Prostate gland (tissue), 2 donors: Measurements from ENCODE around the gene HS3ST3A1. TPM values are rescaled to one million over a fixed set of nuclear protein-coding genes. Genes with fewer than 3 reads are reported as not detected.

ENCODE experiments used
- DNase-seq: peaks from one replicate; pipeline ENCODE4 v3.0.0-alpha.2; 2019; ENCODE audit warnings: low spot score
- H3K27ac ChIP-seq, 2 donors: fragments of 200-600 bp; sonication (generic); 2 replicates each; pipeline ENCODE4 v1.5.1; 2017 to 2019
- H3K27me3 ChIP-seq: fragments of 200-600 bp; sonication (generic); replicated peaks from 2 replicates; pipeline ENCODE4 v1.5.1; 2019; ENCODE audit not compliant: insufficient read depth
- H3K36me3 ChIP-seq, 2 donors: fragments of 200-600 bp; sonication (generic); 1 replicate in 1 of 2; 2 replicates in 1 of 2; pipeline versions ENCODE4 v1.5.1 to v1.8.1; 2017 to 2019
- H3K4me1 ChIP-seq: fragments of 200-600 bp; sonication (generic); replicated peaks from 2 replicates; pipeline ENCODE4 v1.5.1; 2019
- H3K4me3 ChIP-seq, 2 donors: fragments of 200-600 bp; sonication (generic); 2 replicates each; pipeline ENCODE4 v1.5.1; 2017 to 2019
- H3K9me3 ChIP-seq: fragments of 200-600 bp; sonication (generic); 2 replicates; pipeline ENCODE4 v1.5.1; 2017
- CTCF ChIP-seq, 4 experiments: fragments of 200-600 bp in 2 of 4; fragments of 450-650 bp in 2 of 4; sonication (generic) in 2 of 4; IDR thresholded peaks; 1 replicate in 3 of 4; 2 replicates in 1 of 4; pipeline ENCODE4 v1.5.1; 2016 to 2019; ENCODE audit warnings: antibody characterized with exemption in 4 of 4, mild to moderate bottlenecking in 2 of 4, moderate library complexity in 2 of 4
- POLR2A ChIP-seq: fragments of 450-650 bp; IDR thresholded peaks from one replicate; pipeline ENCODE4 v1.6.1; 2016; ENCODE audit warnings: antibody characterized with exemption, mild to moderate bottlenecking
- POLR2AphosphoS5 ChIP-seq: sonication (generic); formaldehyde crosslinking; IDR thresholded peaks from one replicate; pipeline ENCODE4 v1.6.1; 2017; ENCODE audit warnings: antibody characterized with exemption
- WGBS: methylation state at CpG from one replicate; pipeline ENCODE4 v1.1.5; 2018; 5-methylcytosine and 5-hydroxymethylcytosine counted together
- intact Hi-C: fragments of 100-400 bp; cut with DNase I; formaldehyde crosslinking; loops from one replicate; pipeline ENCODE4 v1.14.2; 2022
- total RNA-seq, 2 donors: library from RNA; depleted of rRNA; stranded (reverse); fragments of >200 nt; gene quantifications; one replicate each; pipeline ENCODE4 v1.1.0, GENCODE V29; 2016

The HS3ST3A1 gene
- total RNA-seq, 2 donors from 2014 or later: 3.1 to 14.3 TPM

- Histone ChIP-seq H3K4me1 (no peaks in the 10 kb centered on the region), H3K27me3 (no peaks in the 10 kb centered on the region), H3K27ac (no peak overlapping the region), H3K36me3 (no peaks in the 10 kb centered on the region), H3K9me3 (no peaks in the 10 kb centered on the region), H3K4me3 (no peak overlapping the region)
- intact Hi-C loops: no loop called here
- no peak for TF ChIP-seq POLR2AphosphoS5
- TF ChIP-seq CTCF (IDR thresholded peaks at IDR 0.05): no peak
- TF ChIP-seq POLR2A: no peak
- DNase-seq: no peak
- WGBS: 83% methylated on average over 8 of the region's 8 CpGs
Measured at GRCh38 chr17:13580790-13581189, 20.9 kb downstream of the HS3ST3A1 start.

GRCh38 chr17:13576661-13577526 lies 24.8 kb downstream of the HS3ST3A1 start:
- H3K27me3 ChIP-seq: no peaks in the 10 kb centered on the region
- no peaks in the 10 kb centered on the region for H3K4me1 ChIP-seq
- H3K36me3 ChIP-seq: no peaks in the 10 kb centered on the region
- WGBS: 92% methylated on average over 3 of the region's 3 CpGs
- no peaks in the 10 kb centered on the region for H3K9me3 ChIP-seq
- intact Hi-C loops: no loop called here
- DNase-seq: no peak
- H3K4me3 ChIP-seq: no peak overlapping the region
- TF ChIP-seq POLR2A (no peak), CTCF (IDR thresholded peaks at IDR 0.05) (no peak), POLR2AphosphoS5 (no peak)
- no peak overlapping the region for H3K27ac ChIP-seq

GRCh38 chr17:13575922-13576419 lies 25.8 kb downstream of the HS3ST3A1 start:
- H3K4me1 ChIP-seq: no peaks in the 10 kb centered on the region
- H3K4me3 ChIP-seq: no peak overlapping the region
- no peak for DNase-seq
- H3K36me3 ChIP-seq: no peaks in the 10 kb centered on the region
- no peak for TF ChIP-seq POLR2AphosphoS5
- TF ChIP-seq CTCF (IDR thresholded peaks at IDR 0.05): no peak
- TF ChIP-seq POLR2A: no peak
- H3K9me3 ChIP-seq: no peaks in the 10 kb centered on the region
- intact Hi-C loops: no loop called here
- no peaks in the 10 kb centered on the region for H3K27me3 ChIP-seq
- no peak overlapping the region for H3K27ac ChIP-seq
- WGBS: 81% methylated on average over 6 of the region's 6 CpGs

- Histone ChIP-seq H3K4me3 (no peak overlapping the region), H3K4me1 (no peaks in the 10 kb centered on the region), H3K9me3 (no peaks in the 10 kb centered on the region), H3K36me3 (no peaks in the 10 kb centered on the region), H3K27me3 (no peaks in the 10 kb centered on the region), H3K27ac (no peak overlapping the region)
- 82% methylated on average over 2 of the region's 2 CpGs for WGBS
- no peak for DNase-seq
- intact Hi-C loops: no loop called here
- TF ChIP-seq CTCF (IDR thresholded peaks at IDR 0.05): no peak
- no peak for TF ChIP-seq POLR2A
- TF ChIP-seq POLR2AphosphoS5: no peak
Measured at GRCh38 chr17:13575466-13575865, 26.3 kb downstream of the HS3ST3A1 start.

- no peak for DNase-seq
- no peak overlapping the region for H3K4me3 ChIP-seq
- no peak overlapping the region for H3K27ac ChIP-seq
- intact Hi-C loops: no loop called here
- TF ChIP-seq CTCF (IDR thresholded peaks at IDR 0.05) (no peak), POLR2AphosphoS5 (no peak)
- H3K27me3 ChIP-seq: no peaks in the 10 kb centered on the region
- 41% methylated on average over 3 of the region's 3 CpGs for WGBS
- H3K36me3 ChIP-seq: no peaks in the 10 kb centered on the region
- H3K9me3 ChIP-seq: no peaks in the 10 kb centered on the region
- H3K4me1 ChIP-seq: no peaks in the 10 kb centered on the region
Measured at GRCh38 chr17:13572581-13572980, 29.1 kb downstream of the HS3ST3A1 start.
